GM11168 (cell line): Measurements from ENCODE around the gene FAM219A.
"Not testable (repeated sequence)": the region's sequence is repeated elsewhere in the genome, so short reads cannot be mapped to it uniquely, and the experiment has no call there.

Source experiments
- in situ Hi-C: fragments of 300-500 bp; cut with MboI; formaldehyde crosslinking; loops from one replicate; pipeline ENCODE4 v1.12.0; 2022; ENCODE audit warnings: low sequenced_read_pairs; ENCODE audit not compliant: unreplicated experiment

Gene FAM219A

DNA sequence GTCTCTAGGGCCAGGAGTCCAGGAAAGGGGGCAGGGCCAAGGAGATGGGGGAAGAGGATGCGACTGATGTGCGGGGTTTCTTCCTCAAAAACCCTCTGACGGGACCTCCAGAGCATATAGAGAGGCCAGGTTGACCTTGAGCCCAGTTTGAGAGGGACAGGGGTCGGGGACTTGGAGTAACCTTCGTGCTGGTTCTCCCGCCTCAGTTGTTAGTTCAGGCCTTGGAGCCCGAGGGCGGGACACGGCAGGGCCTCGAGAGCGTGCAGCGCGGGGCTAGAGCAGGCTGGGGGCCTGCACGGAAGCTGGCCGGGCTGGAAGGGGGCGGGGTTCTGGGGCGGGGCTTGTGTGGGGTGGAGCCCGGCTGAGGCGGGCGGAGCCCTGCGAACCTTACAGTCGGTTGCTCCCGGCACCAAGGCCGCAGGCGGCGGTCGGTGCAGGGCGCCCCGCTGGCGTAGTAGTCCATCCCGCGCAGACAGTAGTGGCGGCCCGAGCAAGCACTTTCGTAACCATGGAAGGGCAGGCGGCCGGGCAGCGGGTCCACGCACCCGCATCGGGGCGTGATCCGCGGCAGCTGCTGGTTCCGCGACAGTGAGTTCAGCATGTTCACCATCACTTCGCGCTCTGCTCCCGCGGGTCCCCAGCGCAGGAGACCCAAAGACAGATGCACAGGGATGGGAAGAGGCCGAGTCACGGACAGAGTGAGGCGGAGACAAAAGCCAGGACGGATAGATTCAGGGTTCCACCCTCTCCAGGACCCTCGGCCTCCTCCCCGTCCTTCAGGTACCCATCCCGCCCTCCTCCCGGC, 77.7 kb downstream of the FAM219A start:
- in situ Hi-C loops = no loop called here

DNA sequence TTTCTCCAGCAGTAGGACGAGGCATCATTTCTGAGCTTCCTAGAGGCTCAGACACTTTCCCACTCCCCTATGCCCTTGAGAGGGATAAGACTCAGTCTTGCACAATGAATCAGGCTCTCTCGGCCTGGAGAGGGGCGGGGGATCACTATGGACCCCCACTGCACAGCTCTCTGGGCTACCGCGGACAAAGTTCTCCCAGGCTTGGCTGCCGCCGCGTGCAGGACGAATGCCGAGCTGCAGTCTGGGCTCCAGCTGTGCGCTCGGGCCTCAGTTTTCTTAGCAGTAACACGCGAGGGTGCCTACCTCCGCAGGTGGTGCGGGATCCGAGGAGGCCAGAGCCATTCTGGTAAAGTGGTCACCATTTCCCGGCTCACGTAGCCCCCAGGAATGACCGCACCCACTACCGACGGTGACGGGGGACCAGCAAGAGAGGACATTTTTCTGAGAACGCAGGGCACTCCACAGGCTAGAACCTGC, 78.3 kb downstream of the FAM219A start:
- in situ Hi-C loops = no loop called here

DNA sequence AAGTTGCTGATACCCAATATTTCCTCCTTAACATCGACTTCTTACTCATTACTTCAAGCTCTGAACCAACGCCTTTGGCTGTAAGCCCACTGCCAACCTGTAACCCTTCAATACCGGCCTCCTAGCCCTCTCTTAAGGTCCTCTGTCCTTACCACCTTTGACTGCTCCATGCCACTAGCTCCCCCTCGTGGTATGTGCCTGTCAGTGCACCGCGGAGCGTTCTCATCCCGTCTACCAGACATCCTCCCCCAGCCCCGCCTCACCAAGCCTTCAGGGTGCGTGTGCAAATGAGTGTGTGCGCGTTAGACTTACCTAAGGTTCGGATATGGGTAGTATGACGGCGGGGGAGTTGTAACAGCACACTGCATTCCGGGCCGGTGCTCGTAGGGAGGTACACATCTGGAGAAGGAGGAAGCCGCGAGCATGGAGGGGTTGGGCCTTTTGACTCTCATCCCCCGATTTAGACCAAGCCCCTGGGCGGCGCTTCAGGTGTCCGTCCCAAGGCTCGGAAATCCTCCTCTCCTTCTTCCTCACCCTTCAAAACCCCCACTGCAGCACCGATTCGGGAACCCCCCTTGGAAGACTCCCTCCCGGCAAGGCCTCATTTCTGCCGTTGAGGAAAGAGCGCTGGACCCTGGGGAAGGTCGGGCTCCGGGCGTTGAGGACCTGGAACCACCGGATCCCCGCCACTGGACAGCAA, 78.9 kb downstream of the FAM219A start:
- in situ Hi-C loops = no loop called here

DNA sequence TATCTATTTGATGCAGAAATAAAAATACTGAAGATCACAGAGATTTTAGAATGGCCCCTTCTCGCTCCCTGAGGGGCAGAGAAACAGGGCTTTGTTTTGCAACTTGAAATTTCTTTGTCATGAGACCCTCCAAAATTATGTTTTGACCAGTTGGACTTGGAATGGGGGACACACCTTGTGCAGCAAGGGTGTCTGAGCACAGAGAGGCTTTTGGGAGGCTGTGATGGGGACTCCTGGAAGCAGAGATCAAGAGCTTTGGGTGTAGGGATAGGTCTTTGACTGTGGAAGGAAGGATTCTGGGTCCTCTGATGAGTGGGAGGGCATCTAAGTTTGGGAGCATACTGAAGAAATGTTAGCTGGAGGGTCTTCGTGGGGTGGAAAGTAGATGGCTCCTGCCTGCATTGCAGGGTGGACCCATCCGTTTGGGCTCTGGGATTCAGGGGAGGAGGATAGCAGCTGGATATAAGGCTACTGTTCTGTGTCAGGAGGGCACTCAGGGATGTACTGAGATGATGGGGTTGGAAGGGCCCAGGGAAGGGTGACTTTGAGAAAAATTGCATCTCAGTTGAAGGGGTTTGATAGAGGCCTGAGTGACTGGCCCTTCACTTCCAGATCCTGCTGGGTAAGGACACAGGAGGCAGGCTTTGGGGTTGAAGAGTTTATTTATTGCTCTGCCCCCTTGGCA, 79.9 kb downstream of the FAM219A start:
- in situ Hi-C loops = no loop called here

DNA sequence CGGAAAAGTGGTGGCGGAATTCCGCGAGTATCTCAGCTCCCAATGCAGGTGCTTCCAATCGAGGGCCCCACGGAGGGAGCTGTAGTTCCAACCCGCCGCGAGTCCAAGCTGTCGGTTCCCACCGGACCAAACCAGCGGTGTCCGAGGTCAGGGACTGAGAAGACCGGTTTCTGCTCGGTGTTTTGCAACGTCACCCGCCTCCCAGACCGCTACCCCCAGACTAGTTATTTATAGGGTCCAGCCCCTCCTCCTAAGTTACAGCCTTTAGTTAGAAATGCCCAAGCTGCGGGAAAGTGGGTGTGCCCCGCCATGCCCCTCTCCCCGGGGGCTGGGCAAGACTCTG, 81.0 kb downstream of the FAM219A start:
- in situ Hi-C loops = no loop called here

DNA sequence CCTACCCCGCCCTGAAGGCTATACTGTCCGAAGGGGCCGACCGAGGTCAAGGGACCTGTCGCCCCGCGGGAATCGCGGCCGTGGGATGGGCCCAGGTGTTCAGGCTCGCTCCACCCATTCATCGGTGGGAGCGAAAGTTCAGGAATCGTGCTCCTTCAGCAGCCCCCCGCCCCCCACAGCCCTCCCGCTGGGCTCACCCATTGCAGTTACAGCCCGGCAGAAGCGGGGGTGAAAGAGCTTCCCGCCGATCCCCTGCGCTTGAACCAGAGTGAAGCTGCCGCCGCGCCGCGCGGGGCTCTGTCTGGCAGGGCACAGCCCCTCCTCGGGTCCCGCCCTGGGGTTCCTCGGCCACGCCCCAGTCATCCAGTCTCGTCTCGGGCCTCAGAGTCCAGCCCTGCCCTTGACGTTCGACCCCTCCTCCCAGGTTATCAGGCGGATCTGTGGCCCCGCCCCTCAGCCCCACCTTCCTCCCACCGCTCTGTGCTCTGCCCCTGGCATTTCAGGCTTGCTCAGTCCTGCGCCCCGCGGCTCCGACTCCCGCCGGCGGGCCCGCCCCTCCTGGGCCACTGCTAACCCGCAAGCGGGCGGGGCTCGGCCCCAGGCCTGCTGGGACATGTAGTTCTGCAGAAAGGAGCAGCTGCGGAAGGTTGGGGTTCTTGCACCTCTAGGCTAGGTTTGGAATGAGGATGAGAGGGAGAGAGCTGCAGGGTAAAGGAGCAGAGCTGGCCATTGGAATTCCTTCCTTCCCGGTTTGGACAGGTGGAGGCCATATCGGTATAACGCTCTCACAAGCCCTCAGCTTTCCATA, 81.6 kb downstream of the FAM219A start, which contains the start of gene MYORG:
Gene MYORG (minus strand): TSS at position 303 of the 808 bp plus-strand sequence. CDS start 3,955 bp downstream, outside the sequence.
- in situ Hi-C loops = no loop called here

DNA sequence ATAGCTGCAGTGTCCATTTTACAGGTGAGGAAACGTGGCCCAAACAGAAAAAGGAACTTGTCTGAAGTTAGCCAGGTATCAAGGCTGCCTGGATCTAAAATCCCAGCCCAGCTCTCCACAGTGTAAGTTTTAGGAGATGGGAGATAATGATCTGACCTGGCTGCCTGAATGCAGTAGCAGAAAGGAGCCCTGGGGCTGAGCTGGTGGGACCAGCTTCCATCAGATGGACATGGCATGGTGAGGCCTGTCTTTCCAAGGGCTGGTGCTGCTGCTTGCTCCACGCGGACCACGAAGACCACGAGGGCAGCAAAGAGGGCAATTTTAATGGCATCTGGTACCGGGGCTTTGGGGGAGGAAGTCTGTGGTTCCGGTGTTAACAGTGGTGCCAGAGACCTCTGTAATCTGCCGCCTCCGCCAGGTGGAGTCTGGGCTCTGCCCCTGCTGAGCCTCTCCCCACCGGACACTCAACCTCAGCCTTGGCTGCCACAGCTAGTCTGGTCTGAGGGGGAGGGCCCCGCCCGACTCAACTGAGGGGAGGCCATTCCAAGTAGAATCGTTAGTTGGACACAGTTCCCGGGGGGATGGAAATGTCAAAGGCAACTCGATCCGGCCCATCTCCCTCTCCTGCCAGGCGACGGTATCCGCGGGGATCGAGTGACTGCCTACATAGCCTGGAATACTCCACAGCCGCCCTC, 82.3 kb downstream of the FAM219A start:
- in situ Hi-C loops = no loop called here

DNA sequence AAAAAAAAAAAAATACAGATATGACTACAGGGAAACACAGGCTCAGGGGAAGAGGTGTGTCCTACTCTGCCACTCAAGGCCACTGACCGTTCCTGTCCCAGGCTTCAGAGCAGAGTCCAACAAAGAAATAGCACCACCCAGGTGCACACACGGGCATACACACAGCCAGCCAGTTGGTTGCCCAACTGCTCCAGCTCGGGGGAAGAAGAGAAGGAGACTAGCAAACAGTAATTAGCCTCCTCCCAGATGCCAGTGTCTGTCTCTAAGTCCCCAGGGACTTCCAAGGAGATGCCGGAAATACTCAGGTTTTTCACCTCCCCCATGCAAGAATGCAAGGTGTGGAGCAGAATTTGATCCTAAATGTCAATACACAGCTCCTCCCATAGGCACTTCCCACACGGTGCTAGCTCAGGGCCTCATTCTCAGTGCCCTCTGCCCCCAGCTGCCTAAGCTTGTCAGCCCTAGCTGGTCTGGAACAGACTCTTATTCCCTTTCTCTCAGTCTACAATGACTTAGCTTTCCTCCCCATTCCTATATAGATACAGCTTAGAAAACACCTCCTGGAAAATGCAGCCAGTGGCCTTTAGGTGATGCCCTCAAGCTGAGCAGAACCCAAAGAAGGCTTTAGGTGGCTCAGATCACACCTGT, 83.3 kb downstream of the FAM219A start:
- in situ Hi-C loops = no loop called here

DNA sequence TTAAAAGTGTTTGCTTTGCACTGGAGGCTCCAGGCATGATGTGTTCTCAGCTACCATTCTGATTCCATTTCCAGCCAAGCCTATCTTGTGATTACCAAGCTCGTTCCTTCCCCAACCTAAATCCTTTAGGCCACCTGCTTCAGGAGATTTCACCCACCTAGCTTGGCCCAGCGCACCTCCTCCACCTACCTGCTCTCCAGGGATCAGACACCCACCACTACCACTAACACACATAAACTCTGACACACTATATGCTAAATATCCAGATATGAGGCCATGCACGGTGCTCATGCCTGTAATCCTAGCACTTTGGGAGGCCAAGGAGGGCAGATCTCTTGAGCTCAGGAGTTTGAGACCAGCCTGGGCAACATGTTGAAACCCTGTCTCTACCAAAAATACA, 84.0 kb downstream of the FAM219A start:
- in situ Hi-C loops = no loop called here

DNA sequence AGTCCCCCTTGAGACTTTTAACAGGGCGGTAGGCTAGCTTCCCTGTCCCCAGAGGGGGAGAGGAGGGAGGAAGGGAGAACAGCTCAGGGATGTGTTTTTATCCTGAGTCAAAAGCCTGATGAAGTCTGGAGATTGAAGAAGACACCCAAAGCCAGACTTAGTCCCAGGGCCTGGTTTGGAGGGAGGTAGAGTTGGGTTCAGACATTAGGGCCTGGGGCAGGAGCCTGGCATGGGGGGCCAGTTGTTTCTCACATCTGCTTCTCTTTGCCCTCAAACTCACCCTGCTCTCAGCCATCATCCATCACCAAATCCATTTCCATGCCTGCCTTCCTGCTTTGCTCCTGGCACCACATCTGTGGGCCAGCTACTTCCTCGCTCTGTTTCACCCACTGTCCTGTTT, 84.6 kb downstream of the FAM219A start:
- in situ Hi-C loops = no loop called here

DNA sequence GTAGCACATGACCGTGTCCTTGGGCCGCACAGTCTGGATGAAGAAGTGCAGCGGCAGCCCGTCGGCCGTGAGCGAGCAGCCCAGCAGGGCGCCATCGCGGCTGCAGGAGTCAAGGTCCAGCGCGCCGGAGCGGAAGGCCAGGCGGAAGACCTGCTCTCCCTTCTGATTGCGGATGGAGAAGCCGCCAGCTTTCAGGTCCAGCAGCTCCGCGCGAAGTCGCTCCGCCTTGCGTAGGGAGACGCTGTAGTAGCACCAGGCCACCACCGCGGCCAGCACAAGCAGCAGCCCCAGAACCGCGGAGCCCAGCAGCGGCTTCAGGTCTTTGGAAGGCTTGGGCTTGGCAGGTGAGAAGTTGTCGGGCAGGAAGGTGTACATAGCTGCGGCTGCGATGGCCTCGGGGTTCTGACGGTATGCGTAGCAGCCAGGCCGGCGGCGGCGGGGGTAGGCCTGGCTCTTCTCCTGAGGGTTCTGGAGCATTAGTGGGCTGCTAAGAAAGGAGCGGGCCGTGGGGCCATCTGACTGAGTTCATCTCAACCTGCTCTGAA, 85.8 kb downstream of the FAM219A start:
- in situ Hi-C loops = no loop called here

DNA sequence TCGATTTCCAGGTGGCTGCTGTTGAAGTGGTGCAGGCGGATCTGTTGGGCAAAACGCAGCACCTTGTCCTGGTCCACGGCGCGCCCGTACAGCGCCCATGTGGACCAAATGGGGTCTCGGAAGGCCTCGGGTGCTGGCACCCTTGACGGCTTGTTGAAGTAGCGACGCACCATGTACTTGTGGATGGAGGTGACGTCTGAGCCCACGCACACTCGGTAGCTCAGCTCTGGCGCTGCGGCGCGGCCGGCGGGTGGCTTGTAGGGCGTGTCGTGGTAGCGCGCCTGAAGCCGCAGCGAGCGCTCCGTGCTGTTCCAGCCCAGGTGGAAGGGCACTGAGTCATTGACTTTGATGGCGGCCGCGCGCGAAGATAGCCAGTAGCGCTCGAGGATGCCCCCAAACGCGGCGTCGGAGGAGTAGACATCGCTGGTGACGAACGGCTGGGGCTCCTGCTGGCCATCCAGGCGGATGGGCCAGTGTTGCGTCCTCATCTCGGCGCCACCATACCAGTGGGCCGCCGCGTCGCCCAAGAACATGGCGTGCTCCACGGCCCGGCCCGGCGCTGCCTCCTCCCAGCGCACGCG, 86.4 kb downstream of the FAM219A start:
- in situ Hi-C loops = no loop called here

DNA sequence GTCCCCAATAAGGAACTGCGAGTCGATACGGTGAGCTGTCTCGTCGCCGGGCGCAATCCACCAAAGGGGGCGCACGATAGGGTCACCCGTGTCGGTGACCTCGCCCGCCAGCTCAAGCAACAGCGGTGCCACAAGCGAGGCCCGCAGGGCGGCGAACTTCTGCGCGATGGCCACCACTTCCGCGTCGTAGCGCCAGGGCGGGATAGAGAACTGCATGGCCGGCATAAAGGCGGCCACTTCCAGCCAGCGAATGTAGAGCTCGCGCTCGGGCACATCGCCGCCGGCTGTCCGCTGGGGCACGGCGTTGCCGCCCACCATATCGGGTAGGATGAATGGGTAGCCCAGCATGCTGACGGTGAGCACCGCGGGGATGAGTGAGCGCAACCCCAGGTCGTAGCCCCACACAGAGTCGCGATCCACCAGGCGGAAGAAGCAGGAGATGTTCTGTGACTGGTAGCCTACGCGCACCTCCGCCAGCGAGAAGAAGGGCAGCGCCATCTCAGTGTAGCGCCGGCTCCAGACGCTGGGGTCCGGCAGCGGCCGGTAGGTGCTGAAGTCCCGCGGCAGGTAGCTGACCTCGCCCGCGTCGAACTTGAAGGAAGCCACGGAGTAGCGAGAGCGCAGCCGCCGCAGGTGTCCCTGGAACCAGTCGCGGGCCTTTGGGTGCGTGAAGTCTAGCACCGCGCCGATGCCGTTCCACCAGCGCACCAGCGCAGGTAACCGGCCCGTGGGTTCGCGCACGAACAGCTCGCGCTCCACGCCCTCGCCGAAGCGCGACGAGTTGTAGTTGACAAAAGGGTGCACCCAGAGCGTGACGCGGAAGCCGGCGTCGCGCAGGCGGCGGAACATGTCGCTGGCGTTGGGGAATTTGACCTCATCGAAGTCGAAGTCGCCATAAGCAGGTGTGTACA, 87.1 kb downstream of the FAM219A start:
- in situ Hi-C loops = no loop called here

DNA sequence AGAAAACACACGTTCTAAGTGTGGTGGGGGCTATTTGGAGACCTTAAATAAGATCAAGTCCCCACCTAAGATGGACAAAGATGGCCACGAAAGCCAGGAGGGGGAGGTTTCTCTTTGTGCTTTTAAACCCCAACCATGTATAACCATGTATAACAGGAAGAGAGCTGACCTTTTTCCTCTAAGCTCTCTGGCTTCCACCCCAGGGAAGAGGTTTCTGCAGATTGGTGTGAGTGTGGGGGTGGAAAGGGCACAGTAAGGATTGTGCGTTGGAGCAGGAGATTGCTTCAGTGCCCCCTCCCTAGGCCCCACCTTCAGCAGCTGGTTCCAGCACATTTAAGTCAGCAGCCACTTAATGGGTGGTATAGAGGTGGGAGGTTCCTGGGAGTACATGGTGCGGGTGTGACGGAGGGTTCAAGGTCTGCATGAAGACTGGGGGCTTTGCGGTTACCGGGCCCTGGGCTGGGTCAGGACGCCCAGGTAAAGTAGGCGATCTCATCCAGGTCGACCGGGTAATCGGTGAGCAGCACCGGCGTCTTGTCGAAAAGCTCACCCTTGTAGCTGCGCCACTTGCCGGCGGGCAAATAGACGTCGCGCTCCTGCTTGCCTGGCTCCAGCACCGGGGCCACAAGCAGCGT, 87.9 kb downstream of the FAM219A start:
- in situ Hi-C loops = no loop called here

DNA sequence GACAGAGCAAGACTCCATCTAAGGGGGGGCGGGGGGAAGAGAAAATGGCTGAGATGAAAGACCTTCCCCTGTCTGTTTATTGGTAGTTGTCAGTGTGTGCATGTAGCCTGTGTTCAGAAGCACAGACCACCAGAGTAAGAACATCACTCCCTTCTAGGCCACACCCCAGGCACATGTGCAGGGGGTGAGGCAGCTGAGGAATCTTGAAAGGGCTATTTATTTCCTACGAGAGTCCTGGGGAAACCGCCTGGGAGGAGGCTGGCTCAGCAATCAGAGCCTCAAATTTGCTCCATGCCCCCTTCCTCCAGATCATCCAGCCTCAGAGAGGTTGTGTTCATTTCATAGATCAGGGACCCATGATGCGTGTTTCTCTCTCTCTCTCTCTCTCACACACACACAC, 88.7 kb downstream of the FAM219A start:
- in situ Hi-C loops = no loop called here

DNA sequence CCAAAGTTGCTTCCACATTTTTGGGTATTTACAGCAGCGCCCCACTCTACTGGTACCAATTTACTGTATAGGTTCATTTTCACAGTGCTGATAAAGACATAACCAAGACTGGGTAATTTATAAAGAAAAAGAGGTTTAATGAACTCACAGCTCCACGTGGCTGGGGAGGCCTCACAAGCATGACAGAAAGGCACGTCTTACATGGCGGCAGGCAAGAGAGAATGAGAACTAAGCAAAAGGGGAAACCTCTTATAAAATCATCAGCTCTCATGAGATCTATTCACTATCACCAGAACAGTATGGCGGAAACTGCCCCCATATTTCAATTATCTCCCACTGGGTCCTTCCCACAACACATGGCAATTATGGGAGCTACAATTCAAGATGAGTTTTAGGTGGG, 89.6 kb downstream of the FAM219A start:
- in situ Hi-C loops = not testable (repeated sequence)

DNA sequence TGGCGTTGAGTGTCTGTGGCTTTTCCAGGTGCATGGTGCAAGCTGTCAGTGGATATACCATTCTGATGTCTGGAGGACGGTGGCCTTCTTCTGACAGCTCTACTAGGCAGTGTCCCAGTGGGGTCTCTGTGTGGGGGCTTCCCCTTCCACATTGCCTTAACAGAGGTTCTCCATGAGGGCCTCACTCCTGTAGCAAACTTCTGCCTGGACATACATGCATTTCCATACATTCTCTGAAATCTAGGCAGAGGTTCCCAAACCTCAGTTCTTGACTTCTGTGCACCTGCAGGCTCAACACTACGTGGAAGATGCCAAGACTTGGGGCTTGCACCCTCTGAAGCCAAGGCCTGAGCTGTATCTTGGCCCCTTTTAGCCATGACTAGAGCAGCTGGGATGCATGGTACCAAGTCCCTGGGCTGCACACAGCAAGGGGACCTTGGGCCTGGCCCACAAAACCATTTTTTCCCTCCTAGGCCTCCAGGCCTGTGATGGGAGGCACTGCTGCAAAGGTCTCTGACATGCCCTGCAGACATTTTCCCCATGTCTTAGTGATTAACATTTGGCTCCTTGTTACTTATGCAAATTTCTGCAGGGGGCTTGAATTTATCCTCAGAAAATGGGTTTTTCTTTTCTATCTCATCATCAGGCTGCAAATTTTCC, 90.5 kb downstream of the FAM219A start:
- in situ Hi-C loops = not testable (repeated sequence)
